CD4-positive, alpha-beta T cell (primary cell): ENCODE results near the gene APBA2. TPM values are rescaled to one million over a fixed set of nuclear protein-coding genes. Genes with fewer than 3 reads are reported as not detected.

Experiments used
- ATAC-seq: fragments of 200-7000 bp; cut with Tn5 transposase; one replicate; pipeline ENCODE4 v1.10.0; 2022; ENCODE audit warnings: mild to moderate bottlenecking; ENCODE audit not compliant: poor library complexity
- CTCF ChIA-PET: fragments of 350-600 bp; sonication (Branson Sonifier 250); formaldehyde crosslinking; loops from one replicate; lab custom pipeline; 2021; ENCODE audit warnings: antibody characterized with exemption, inconsistent platforms; lab: Charles Lee
- POLR2A ChIA-PET: fragments of 350-600 bp; sonication (Branson Sonifier 250); formaldehyde crosslinking; loops from one replicate; lab custom pipeline; 2021; ENCODE audit warnings: antibody characterized with exemption, inconsistent platforms; lab: Charles Lee
- DNase-seq, 14 experiments: peaks; one replicate each; pipeline ENCODE4 v3.0.0-alpha.2; 2013 to 2020; ENCODE audit warnings: mixed read lengths in 2 of 14
- H3K27ac ChIP-seq, 2 donors: one replicate each; pipeline versions ENCODE4 v1.5.1 to v1.7.0; 2013; ENCODE audit warnings: low read length in 2 of 2, low read depth in 1 of 2, mild to moderate bottlenecking in 1 of 2
- H3K27me3 ChIP-seq, 2 experiments: 1 replicate in 1 of 2; 2 replicates in 1 of 2; pipeline versions ENCODE4 v1.6.1 to v1.7.0; 2013; ENCODE audit warnings: low read length in 2 of 2, control low read depth in 1 of 2, mild to moderate bottlenecking in 1 of 2, moderate library complexity in 1 of 2; ENCODE audit not compliant: insufficient read depth in 2 of 2, control insufficient read depth in 1 of 2
- H3K36me3 ChIP-seq: one replicate; pipeline ENCODE4 v1.6.1; 2013; ENCODE audit warnings: low read length, control low read depth; ENCODE audit not compliant: insufficient read depth
- H3K4me1 ChIP-seq: one replicate; pipeline ENCODE4 v1.6.1; 2013; ENCODE audit warnings: low read length, control low read depth; ENCODE audit not compliant: insufficient read depth
- H3K4me3 ChIP-seq: one replicate; pipeline ENCODE4 v1.5.1; 2013; ENCODE audit warnings: mild to moderate bottlenecking, low read length, moderate library complexity
- H3K9me3 ChIP-seq, 2 experiments: 1 replicate in 1 of 2; 2 replicates in 1 of 2; pipeline versions ENCODE4 v1.6.1 to v1.7.0; 2013; ENCODE audit warnings: low read length in 2 of 2, mild to moderate bottlenecking in 2 of 2, control low read depth in 1 of 2, moderate library complexity in 1 of 2; ENCODE audit not compliant: control insufficient read depth in 1 of 2, insufficient read depth in 1 of 2
- H3K27ac Mint-ChIP-seq: one replicate; pipeline ENCODE4 v1.8.0; 2020; ENCODE audit warnings: mixed read lengths
- H3K27me3 Mint-ChIP-seq: one replicate; pipeline ENCODE4 v1.8.0; 2021; ENCODE audit warnings: mixed read lengths
- H3K36me3 Mint-ChIP-seq: one replicate; pipeline ENCODE4 v1.8.0; 2021; ENCODE audit warnings: low read depth, mixed read lengths
- H3K4me1 Mint-ChIP-seq: one replicate; pipeline ENCODE4 v1.8.0; 2021; ENCODE audit warnings: low read depth, mixed read lengths
- H3K4me3 Mint-ChIP-seq: one replicate; pipeline ENCODE4 v1.8.0; 2020; ENCODE audit warnings: mild to moderate bottlenecking, mixed read lengths
- H3K9me3 Mint-ChIP-seq: one replicate; pipeline ENCODE4 v1.8.0; 2020; ENCODE audit warnings: mixed read lengths
- CTCF ChIP-seq: fragments of 200-600 bp; IDR thresholded peaks from one replicate; pipeline ENCODE4 v1.8.0; 2022; ENCODE audit warnings: antibody characterized with exemption, mild to moderate bottlenecking
- intact Hi-C, 2 experiments: fragments of 100-400 bp; cut with DNase I in 1 of 2; cut with micrococcal nuclease in 1 of 2; formaldehyde crosslinking; loops; one replicate each; pipeline versions ENCODE4 v1.15.1 to v1.9.0; 2023 to 2025; cut with DNase I, micrococcal nuclease
- total RNA-seq, 174 experiments: library from RNA in 2 of 174; stranded (reverse) in 2 of 174; gene quantifications; one replicate each; pipeline ENCODE4 v1.2.3 and lab custom pipeline; 2021 to 2026

Gene APBA2
- total RNA-seq, 2 experiments from 2014 or later = 123 to 126 TPM

DNA sequence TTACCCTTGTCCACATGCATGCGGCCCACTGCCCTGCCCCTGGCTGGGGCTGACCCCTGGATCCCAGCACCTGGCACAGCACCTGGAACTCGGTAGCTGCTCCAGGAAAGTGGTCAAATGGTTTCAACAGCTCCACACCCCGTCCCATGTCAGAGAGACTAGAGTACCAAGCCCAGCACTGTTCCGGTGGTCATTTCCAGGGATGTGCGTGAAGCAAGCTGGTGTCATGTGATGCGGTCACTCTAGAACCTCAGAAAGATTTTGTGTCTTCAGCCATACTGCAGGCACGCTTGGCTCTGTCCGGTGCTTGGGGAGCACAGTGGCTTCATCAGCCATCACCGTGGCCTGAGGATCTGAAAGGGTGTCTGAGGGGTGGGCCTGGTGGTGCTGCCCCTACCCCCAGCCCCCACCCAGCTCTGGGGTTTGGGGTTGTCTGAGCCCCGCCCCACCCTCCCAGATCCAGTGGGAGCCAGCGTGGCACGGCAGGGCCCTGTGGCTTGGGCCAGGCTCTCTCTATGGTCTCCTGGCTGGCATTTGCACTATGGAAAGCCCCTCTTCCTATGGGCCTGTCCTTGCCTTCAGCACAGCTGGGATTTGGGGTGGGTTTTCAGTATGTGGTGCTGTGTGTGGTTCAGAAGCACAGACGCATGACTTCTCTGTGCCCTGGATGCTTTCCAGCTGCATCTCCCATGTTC, 15.3 kb downstream of the APBA2 start:
- Histone ChIP-seq H3K27ac (peak overlapping the region in 1 of 2 donors; percentile 10), H3K4me1 (peaks cover 37% of the 10 kb centered on the region), H3K9me3 (no peaks in the 10 kb centered on the region), H3K36me3 (no peaks in the 10 kb centered on the region), H3K27me3 (no peaks in the 10 kb centered on the region), H3K4me3 (no peak overlapping the region)
- peaks cover 12% of the 10 kb centered on the region for H3K36me3 Mint-ChIP-seq
- H3K4me1 Mint-ChIP-seq = peaks cover 81% of the 10 kb centered on the region
- H3K4me3 Mint-ChIP-seq = no peak overlapping the region
- intact Hi-C loops = no loop called here
- ATAC-seq = no peak
- H3K27ac Mint-ChIP-seq = no peak overlapping the region
- H3K27me3 Mint-ChIP-seq = no peaks in the 10 kb centered on the region
- no peak for TF ChIP-seq CTCF
- no peaks in the 10 kb centered on the region for H3K9me3 Mint-ChIP-seq
- ChIA-PET CTCF (no interaction called here), POLR2A (interaction anchor here (4.1 kb wide), 1 partner anchor 10 kb away, joined by 13 read pairs; no protein-coding TSS in a partner anchor)
- no peak for DNase-seq

DNA sequence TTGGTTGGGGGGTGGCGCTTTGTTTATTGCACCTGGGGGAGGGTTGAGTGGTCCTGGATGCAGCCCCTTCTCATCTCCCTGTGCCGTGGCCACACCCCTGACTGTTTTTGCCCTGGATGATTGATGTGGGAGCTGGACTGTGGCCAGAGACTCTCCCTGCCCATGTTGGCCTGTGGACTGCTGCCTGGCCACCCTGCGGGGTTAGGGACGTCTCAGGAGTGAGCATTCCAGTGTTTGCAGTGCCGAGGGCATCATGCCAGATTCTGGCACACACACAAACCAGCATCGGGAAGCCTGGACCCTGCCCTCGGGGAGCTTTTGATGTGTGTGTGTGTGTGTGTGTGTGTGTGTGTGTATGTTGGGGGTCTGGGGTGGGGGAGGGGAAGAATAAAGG, 15.8 kb downstream of the APBA2 start:
- no peak overlapping the region for H3K27ac ChIP-seq
- H3K4me1 ChIP-seq = peaks cover 37% of the 10 kb centered on the region
- intact Hi-C loops = no loop called here
- DNase-seq (no peak), ATAC-seq (no peak)
- H3K27me3 Mint-ChIP-seq = no peaks in the 10 kb centered on the region
- no peak for TF ChIP-seq CTCF
- no peaks in the 10 kb centered on the region for H3K27me3 ChIP-seq
- H3K4me1 Mint-ChIP-seq = peaks cover 85% of the 10 kb centered on the region
- H3K36me3 Mint-ChIP-seq = peaks cover 12% of the 10 kb centered on the region
- CTCF ChIA-PET = no interaction called here
- no peaks in the 10 kb centered on the region for H3K9me3 ChIP-seq
- POLR2A ChIA-PET = interaction anchor here (4.1 kb wide), 1 partner anchor 11 kb away, joined by 13 read pairs; no protein-coding TSS in a partner anchor
- no peaks in the 10 kb centered on the region for H3K36me3 ChIP-seq
- no peak overlapping the region for H3K27ac Mint-ChIP-seq
- no peaks in the 10 kb centered on the region for H3K9me3 Mint-ChIP-seq
- no peak overlapping the region for H3K4me3 ChIP-seq
- no peak overlapping the region for H3K4me3 Mint-ChIP-seq

DNA sequence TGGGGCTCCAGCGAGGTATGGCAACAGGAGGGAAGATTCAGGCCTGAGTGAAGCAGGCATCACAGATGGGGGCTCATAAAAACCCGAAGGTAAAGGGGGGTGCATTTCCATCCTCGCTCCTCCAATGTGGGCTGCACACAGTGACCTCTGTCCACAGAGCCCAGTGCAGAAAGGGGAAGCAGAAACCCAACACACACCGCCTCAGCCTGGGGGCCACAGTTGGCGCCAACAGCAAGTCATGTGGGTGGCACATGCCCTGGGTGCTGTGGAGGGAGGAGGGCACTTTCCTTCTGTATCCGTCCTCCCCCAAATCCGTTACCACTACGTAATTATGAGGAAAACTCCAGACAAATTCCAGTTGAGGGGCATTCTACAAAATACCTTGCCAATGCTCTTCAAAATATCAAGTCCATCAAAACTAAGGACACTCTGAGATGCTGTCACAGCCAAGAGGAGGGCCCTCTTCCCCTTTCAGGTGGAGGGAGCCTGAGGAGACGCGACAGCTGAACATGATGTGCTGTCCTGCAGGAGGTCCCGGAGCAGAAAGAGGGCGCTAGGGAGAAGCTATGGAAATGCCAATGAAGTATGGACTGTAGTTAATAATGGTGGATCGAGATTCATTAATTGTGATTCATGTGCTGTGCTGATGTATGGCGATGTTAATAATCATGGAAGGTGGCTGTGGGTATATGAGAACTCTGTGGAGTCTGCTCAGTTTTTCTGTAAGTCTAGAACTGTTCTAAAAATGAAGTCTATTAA, 16.4 kb downstream of the APBA2 start:
- no peak for TF ChIP-seq CTCF
- peak overlapping the region; percentile 2 for H3K27ac Mint-ChIP-seq
- intact Hi-C loops = no loop called here
- no peaks in the 10 kb centered on the region for H3K27me3 ChIP-seq
- H3K36me3 ChIP-seq = peaks cover under 1% of the 10 kb centered on the region
- DNase-seq (no peak), ATAC-seq (no peak)
- POLR2A ChIA-PET = interaction anchor here (4.1 kb wide), 1 partner anchor 11 kb away, joined by 13 read pairs; no protein-coding TSS in a partner anchor
- peaks cover 33% of the 10 kb centered on the region for H3K4me1 ChIP-seq
- H3K4me1 Mint-ChIP-seq = peaks cover 85% of the 10 kb centered on the region
- H3K9me3 Mint-ChIP-seq = no peaks in the 10 kb centered on the region
- no peak overlapping the region for H3K4me3 Mint-ChIP-seq
- H3K27me3 Mint-ChIP-seq = no peaks in the 10 kb centered on the region
- CTCF ChIA-PET = no interaction called here
- H3K27ac ChIP-seq = no peak overlapping the region
- no peak overlapping the region for H3K4me3 ChIP-seq
- peaks cover 12% of the 10 kb centered on the region for H3K36me3 Mint-ChIP-seq
- no peaks in the 10 kb centered on the region for H3K9me3 ChIP-seq
